Left hindlimb (tissue), 1 donor: Measurements from ENCODE around the gene SYNPO2.
"Not testable (repeated sequence)": the region's sequence is repeated elsewhere in the genome, so short reads cannot be mapped to it uniquely, and the experiment has no call there.

Experiments
- DNase-seq: peaks from one replicate; pipeline ENCODE4 v3.0.0-alpha.2; 2018

The SYNPO2 gene

DNA sequence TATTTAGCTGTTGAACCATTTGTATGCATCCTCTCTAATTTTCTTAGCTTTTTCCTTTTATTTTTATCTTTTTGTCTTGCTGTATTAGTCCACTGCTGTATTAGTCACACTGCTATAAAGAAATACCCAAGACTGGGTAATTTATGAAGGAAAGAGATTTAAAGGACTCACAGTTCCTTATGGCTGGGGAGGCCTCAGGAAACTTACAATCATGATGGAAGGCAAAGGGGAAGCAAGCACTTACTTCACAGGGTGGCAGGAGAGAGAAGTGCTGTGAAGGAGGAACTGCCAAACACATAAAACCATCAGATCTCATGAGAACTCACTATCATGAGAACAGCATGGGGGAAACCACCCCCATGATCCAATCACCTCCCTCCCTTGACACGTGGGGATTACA is 114.3 kb downstream of the SYNPO2 start:
- not testable (repeated sequence) for DNase-seq

DNA sequence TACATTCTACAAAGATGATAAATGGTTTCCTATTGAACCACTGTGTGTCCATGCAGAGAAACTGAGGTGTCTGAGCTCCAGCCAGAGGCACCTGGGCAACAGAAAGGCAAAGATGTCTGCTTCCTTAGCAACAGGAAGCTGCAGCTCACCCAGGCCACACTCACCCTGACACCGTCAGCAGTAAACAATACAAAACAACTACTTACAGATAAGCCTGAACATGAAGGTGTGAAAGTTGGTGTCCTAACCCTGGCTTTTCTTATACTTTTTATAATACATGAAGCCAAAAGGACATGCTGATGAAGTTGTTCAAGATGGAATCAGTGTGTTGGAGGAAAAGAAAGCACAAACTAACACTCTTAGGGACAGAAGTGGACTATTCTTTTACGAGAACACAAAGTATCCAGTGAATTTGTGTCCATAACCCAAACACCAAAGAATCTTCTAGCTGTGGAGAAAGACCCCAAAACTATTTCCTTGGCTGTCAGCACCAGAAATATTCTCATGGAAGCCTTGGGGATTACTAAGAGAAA is 117.3 kb downstream of the SYNPO2 start:
- no peak for DNase-seq

DNA sequence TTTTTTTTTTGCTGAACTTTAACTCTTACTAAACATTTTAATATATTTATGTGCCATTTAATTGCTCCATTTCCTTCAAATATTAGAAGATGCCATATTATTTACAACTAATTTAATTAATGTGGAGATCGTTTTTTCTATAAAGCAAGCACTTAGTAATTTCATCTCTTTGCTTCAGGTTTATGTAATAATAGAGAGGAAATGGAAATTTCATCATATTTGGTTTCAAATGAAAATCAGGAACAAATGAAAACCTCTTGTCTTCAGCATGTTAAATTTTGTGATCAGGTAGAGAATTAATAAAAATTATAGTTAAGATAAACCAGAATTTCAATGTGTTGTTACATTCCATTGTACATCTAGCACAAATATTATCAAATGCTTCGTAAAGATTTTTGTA is 120.1 kb downstream of the SYNPO2 start:
- no peak for DNase-seq

DNA sequence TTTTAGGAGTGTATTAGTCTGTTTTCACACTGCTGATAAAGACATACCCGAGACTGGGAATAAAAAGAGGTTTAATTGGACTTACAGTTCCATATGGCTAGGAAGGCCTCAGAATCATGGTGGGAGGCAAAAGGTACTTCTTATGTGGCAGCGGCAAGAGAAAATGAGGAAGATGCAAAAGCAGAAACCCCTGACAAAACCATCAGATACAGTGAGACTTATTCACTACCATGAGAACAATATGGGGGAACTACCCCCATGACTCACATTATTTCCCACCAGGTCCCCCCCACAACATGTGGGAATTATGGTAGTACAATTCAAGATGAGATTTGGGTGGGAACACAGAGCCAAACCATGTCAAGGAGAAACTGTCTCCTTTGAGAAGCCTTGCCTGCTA is 121.6 kb downstream of the SYNPO2 start:
- DNase-seq = not testable (repeated sequence)

DNA sequence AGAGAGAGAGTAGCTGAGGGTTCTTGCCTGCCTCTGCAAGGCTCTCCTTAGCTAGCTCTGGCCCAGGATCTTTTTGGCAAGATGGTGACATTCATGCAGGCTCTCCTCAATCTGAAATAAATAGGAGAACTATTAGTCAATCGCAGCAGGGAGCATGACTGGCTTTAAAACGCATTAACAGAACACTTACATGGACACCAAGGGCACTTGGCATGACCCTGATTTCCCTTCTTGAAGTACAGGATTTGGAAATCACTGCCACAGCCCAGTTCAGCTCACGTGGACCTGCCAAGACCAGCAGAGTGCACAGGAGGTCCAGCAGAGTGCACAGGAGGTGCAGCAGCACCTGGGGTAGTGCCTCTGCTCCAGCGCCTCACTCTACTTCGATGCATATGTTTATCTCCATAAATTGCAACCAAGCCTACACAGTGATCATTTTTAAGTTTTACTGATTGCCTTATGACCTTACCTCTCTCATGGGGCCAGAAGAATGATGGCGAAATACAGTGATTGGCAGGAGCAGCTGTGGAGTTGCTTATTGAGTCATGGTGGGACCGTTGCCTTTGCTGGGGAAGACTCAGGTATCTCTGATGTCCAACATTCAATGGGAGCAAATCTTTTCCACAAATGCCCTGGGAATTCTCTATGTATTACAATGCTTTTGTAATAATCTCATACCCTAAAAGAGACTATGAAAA is 122.4 kb downstream of the SYNPO2 start:
- no peak for DNase-seq

DNA sequence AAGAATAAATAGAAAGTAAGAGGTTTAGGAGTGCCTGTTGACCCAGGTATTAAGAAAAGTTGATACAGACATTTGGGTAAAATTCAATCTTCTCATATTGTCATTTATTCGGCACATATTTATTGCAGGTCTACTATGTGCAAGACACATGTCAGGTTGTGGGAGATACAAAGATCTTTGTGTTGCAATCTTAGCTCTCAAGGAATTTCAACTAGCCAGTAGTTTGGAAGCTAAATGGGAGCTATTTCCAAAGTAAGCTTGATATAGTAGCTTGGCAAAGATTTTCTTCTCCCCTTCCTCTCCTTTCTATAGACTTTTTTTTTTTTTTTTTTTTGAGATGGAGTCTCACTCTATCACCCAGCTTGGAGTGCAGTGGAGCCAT is 122.9 kb downstream of the SYNPO2 start:
- DNase-seq = no peak

DNA sequence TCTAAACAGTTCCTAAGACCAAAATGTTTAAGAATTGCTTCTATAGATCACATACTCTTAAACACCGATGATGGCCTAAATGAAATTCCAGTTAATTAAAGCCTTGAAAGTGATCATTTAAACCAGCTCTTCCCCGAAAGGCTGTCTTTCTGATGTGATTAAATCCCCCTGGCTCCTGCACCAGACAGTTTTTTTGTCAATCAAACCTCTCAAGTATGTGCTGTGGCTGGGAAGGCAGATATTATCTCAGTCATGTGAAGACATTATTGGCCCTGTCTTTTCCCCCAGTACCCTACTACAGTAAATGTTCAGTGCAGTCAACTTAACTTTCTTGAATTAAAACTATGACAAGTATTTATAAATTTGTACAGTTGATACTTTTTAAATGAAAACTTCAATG is 126.0 kb downstream of the SYNPO2 start:
- no peak for DNase-seq

DNA sequence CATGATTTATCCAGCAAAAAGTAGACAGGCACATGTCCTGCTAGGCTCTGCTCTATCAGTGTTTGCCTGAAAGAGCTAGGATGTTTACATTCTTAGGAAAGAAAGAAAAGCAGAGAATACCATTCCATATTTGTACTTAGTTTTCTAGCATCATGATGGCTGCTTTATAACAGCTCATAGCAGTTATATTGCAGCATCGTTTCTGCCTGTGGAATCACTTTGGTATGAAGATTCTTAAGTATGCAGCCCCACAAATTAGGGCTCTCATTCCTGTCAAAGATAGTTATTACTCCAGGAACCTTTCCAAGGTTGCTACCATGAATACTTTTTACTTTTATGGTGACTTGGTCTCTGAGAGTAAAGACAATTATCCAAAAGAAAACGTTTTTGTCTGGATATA is 128.0 kb downstream of the SYNPO2 start:
- DNase-seq = no peak

DNA sequence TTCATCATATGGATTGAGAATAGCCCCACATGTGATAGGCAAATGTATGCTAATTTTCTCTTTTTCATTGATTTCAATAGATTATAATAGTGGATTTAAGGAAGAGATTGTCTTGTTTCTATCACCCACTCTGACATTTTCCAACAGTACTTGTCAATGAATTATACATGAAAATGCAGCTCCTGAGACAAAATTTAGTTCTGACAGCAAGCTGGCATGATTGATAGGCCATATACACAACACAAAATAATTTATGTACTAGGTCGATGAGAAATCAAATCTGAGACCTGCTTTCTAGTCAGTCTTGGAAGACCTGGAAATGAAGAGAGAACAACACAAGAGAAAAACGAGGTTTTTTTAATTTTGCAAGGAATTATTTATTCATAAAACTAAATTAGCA is 129.0 kb downstream of the SYNPO2 start:
- no peak for DNase-seq

DNA sequence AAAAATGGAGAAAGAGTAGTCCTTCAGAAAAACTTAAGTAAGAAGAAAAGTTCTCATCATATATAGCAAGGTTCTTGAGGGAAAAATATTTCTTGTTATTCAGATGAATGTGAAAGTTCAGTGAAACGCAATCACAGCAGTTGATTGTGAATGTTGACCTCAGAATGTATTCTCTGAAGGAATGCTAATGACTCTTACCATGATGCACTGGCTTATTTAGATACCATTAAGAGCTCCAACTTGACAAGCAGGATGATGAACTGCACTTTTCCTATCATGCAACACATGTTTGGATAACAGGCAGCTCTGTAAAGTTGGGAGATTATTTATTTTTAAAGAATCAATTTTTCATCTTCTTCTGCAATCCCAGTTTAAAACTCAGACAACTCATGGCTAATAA is 131.5 kb downstream of the SYNPO2 start:
- DNase-seq = no peak

DNA sequence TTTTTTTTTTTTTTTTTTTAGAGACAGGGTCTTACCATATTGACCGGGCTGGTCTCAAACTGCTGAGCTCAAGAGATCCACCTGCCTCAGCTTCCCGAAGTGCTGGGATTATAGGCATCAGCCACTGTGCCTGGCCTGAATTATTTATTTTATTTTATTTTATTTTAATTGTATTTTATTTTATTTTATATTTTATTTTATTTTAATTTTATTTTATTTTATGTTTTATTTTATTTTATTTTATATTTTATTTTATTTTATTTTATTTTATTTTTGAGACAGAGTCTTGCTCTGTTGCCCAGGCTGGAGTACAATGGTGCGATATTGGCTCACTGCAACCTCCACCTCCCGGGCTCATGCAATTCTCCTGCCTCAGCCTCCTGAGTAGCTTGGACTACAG is 133.9 kb downstream of the SYNPO2 start:
- DNase-seq = not testable (repeated sequence)

DNA sequence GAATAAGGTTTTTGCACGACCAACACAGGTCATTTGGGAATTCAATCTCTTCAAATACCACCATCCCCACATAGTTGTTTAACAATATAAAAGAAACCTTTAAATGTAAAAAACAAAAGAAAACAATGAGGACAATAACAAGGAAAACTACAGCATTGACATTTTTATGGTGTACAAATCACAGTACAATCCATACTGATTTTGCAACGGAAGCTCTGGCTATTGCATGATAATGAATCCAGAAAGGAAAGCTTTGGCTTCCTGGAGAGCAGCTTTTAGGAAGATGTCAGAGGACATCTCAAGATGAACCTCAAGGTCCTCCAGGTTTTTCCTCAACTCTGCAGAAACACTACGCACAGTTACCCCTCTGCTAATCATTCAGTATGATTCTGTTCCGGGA is 135.4 kb downstream of the SYNPO2 start:
- no peak for DNase-seq

DNA sequence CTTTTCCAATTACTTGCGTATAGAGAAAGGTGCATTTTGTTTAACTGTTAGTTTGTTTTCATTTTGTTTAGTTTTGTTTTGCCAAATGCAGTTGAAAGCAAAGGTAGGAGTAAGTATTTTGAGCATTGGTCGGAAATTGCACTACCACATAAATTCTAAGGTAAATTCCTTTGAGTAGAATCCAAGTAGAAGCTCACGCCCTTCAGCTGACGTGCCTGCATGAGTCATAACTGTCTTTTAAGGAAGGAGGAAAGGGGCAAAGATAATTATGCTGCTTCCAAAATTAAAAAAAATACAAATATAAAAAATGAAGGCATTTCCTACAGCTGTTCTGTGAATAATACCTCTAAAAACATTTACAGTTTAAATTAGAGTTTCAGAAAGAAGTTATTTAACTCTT is 136.8 kb downstream of the SYNPO2 start:
- DNase-seq = no peak

DNA sequence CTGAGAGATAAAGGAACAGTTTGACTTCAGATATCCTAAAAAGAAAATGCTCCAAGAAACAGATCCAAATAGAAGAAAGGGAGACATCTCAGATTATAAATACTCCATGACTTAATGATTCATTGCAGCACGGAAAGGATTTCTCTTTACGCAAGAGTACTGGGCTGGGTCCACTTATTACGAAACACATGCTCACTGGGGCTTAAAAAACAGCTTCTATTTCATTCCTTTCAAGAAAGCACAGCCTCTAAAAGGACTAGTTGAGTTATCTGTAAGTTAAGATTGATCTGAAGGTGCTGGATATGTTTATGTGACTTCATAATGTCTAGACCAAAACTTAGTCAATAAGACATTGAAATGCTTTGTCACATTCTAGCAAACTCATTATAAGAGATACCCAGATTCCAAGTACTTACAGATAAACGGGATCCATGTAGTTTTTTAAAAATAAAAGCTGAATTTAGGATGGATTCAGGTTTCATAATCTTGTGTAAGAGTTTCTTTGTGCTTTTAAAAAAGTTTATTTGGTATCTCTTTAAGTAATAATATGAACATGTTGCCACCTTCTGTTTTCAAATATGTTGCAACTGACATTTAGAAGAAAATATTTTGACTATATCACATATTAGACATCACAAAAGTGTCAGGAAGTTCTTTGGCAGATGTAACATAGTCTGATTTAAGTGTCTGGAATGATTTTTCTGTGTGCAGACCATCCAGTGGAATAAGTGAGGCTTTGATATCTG is 137.4 kb downstream of the SYNPO2 start:
- DNase-seq = no peak

DNA sequence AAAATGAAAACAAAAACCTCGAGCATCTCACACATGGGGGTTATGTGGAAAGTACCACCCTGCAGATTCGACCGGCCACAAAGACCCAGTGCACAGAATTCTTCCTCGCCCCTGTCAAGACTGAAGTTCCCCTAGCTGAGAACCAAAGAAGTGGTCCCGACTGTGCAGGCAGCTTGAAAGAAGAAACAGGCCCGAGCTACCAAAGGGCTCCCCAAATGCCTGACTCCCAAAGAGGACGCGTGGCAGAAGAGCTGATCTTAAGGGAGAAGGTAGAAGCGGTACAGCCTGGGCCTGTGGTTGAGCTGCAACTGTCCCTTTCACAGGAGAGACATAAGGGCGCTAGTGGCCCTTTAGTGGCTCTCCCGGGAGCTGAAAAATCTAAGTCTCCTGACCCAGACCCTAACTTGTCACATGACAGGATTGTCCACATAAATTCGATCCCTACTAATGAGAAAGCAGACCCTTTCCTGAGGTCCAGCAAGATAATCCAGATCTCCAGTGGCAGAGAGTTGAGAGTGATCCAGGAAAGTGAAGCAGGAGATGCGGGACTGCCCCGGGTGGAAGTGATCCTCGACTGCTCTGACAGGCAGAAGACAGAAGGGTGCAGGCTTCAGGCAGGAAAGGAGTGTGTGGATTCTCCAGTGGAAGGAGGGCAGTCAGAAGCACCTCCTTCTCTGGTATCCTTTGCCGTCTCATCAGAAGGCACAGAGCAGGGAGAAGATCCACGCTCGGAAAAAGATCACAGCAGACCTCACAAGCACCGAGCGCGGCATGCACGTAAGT is 138.2 kb downstream of the SYNPO2 start:
- DNase-seq = no peak

DNA sequence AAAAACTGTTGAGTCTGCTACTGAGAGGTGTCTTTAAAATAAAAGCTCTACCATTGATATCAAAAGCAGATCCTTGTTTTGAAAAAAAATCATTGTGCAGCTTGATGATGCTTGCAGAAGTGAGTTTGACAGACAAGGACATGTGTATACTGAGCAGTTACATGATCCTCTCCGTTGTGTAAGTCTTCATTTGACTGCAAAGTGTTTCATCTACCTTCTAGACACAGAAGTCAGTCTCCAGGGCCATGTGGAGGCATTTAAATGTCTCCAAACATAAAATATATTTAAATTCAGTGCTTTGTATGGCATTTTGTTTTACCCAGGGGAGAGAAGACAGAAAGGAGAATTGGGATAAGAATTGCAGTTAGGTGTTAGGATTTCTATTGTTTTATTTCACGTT is 139.2 kb downstream of the SYNPO2 start:
- no peak for DNase-seq

DNA sequence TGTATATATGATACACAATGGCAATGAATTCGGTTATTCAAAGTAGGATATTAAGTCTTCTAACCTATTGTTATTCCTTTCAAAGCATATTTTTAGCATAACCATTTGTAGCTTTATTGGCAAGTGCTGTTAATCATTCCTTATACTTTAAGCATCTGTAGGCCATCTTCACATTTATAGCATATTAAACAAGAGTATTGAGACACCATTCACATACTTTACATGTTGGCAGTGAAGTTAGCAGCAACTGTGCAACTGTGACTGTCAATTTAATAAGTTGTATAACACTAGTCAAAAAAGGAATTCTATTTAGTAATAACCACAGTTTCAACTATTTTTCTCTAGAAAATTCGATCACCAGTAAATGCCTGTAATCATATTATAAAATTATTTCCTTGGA is 139.6 kb downstream of the SYNPO2 start:
- no peak for DNase-seq

DNA sequence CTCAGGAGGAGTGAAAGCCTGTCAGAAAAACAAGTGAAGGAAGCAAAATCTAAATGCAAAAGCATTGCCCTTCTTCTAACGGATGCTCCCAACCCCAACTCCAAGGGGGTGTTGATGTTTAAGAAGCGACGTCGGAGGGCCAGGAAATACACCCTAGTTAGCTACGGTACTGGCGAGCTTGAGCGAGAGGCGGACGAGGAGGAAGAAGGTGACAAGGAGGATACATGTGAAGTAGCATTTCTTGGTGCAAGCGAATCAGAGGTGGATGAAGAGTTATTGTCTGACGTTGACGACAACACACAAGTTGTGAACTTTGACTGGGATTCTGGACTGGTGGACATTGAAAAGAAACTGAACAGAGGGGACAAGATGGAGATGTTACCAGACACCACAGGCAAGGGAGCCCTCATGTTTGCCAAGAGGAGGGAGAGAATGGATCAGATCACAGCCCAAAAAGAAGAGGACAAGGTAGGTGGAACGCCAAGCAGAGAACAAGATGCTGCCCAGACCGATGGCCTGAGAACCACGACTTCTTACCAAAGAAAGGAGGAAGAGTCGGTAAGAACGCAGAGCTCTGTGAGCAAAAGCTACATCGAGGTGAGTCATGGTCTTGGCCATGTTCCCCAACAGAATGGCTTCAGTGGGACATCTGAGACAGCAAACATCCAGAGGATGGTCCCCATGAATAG is 141.3 kb downstream of the SYNPO2 start:
- no peak for DNase-seq

DNA sequence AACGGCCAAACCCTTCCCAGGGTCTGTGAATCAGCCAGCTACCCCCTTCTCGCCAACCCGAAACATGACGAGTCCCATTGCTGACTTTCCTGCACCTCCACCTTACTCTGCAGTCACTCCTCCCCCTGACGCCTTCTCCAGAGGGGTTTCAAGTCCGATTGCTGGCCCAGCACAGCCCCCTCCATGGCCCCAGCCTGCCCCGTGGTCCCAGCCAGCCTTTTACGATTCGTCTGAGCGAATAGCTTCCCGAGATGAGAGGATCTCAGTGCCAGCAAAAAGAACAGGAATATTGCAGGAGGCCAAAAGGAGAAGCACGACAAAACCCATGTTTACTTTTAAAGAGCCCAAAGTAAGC is 141.9 kb downstream of the SYNPO2 start:
- DNase-seq = no peak

DNA sequence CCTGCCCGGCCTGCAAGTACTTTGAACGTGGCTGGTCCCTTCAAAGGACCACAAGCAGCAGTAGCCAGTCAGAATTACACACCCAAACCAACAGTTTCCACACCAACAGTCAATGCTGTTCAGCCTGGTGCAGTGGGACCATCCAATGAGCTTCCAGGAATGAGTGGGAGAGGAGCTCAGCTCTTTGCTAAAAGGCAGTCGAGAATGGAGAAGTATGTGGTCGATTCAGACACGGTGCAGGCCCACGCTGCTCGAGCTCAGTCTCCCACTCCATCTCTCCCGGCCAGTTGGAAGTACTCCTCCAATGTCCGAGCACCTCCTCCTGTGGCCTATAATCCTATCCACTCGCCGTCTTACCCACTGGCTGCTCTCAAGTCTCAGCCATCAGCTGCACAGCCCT is 142.6 kb downstream of the SYNPO2 start:
- no peak for DNase-seq

DNA sequence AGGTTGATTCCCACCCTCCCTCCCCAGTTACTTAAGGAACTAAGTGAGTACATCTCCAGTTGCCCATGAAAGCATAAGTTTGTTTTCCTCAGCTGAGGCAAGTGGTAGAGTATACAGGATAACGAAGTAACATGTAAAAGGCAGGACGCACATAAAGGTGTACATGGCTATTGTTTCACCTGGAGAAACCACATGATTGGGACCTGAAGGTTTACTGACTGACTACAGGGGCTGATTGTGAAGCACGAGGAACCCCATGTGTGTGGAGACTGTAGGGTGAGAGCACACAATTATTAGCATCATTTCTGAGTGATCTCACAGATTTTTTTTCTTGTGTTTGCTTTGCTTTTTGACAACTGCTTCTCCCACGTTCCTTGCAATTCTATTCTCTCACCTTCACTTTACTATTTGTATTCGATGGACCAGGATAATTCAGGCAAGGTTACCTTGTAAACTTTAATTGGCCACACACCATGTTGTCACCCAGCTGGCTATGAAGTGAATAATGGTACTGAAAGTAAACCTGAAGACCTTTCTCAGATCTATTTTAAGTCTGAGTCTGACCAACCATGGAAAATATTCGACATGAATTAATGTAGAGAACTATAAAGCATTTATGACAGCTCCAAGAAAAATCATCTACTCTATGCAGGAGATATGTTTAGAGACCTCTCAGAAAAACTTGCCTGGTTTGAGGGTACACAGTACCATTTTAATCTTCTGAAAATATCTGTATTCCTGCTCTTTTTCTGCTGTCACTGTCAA is 144.4 kb downstream of the SYNPO2 start:
- DNase-seq = no peak

DNA sequence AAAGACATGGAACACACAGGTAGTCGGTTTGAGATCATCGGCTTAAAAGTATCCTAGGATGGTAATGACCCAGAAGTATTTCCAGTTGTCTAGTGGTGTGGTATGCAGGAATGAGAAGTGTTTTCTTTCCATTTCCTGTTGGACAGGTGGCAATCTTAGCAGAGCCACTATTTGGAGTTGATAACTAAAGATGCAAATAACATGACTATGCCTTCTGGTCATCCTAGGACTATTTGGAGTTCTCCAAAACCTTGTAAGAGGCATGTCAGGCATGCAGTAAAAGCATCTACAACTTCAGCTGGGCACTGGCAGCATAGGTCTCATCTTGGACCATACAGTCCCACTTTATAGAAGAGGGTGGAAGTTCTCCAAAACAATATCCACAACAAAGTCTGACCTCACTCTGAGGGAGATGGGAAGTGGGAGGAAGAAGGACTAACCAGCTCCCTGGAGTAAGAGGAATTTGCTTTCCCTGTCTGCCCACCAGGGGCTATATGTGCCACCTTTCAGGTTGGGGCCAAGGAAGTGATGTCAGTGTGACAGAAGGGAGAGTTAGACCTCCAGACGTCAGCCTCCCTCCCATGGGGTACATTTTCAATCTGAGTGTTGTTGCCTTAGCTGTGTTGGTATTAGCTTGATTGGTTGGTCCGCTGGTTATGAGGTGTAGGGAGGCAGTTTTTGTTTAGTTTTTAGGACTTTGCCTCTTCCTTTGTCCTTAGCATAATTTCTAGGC is 145.8 kb downstream of the SYNPO2 start:
- DNase-seq = no peak
